ENCODE data around the gene ASS1.

GRCh38 chr9:130446101-130446861 lies 1.5 kb downstream of the ASS1 start:
- TF ChIP-seq, protein P1, sequence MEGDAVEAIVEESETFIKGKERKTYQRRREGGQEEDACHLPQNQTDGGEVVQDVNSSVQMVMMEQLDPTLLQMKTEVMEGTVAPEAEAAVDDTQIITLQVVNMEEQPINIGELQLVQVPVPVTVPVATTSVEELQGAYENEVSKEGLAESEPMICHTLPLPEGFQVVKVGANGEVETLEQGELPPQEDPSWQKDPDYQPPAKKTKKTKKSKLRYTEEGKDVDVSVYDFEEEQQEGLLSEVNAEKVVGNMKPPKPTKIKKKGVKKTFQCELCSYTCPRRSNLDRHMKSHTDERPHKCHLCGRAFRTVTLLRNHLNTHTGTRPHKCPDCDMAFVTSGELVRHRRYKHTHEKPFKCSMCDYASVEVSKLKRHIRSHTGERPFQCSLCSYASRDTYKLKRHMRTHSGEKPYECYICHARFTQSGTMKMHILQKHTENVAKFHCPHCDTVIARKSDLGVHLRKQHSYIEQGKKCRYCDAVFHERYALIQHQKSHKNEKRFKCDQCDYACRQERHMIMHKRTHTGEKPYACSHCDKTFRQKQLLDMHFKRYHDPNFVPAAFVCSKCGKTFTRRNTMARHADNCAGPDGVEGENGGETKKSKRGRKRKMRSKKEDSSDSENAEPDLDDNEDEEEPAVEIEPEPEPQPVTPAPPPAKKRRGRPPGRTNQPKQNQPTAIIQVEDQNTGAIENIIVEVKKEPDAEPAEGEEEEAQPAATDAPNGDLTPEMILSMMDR (IDR thresholded peaks at IDR 0.05): no peak
- TF ChIP-seq POLR2A (IDR thresholded peaks at IDR 0.05) (no peak), POLR2AphosphoS5 (IDR thresholded peaks at IDR 0.05) (peak; percentile 61), EP300 (IDR thresholded peaks at IDR 0.05) (no peak)
